Hematopoietic multipotent progenitor cell (in vitro differentiated cells): ENCODE data around the gene NEDD4L. TPM values are rescaled to one million over a fixed set of nuclear protein-coding genes. Genes with fewer than 3 reads are reported as not detected.

Experiments
- DNase-seq, 3 donors: peaks; one replicate each; pipeline ENCODE4 v3.0.0-alpha.2; 2011 to 2015; ENCODE audit warnings: low read depth in 2 of 3, low spot score in 2 of 3
- total RNA-seq: library from RNA; depleted of rRNA; stranded (reverse); fragments of >200 nt; gene quantifications from one replicate; pipeline ENCODE4 v1.2.3, GENCODE V29; 2012

Gene NEDD4L
- total RNA-seq, 1 donor, result 14.5 TPM

DNA sequence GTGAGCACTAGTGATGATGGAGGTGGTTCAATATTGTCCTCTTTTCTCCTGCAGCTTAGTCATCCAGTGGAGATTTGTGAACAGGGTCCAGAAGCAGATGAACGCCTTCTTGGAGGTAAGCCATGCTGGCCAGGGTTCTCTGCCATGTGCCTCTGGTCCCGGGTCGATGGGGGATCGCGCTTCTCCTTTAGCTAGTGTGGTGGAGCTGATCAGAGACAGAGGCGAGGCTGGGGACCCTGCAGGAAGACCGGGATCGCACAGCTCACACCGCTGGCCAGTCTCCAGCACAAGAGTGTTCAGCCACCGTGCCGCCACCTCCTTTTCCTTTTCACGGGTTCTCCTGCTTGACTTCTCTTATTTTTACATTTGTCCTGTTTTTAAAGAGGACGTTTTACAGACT, 341.4 kb downstream of the NEDD4L start:
- DNase-seq, result no peak

DNA sequence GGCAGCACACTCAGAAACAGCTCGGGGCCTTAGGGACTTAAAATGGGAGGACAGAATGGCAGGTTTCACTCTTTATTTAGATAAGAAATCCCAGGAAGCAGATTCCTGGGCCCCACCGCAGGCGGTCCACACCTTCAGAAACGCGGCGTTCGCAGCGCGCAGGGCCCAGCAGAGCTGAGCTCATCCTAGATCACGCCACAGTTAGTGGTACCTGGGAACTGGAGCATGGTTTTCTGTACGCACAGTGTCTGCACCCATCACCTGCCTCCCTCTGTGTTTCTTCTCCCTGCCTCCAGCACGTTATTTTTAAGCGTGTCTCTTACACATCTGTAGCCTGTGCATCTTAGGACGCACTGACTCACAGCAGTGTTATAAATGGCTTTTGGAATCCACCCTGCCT, 342.8 kb downstream of the NEDD4L start:
- DNase-seq, result no peak

DNA sequence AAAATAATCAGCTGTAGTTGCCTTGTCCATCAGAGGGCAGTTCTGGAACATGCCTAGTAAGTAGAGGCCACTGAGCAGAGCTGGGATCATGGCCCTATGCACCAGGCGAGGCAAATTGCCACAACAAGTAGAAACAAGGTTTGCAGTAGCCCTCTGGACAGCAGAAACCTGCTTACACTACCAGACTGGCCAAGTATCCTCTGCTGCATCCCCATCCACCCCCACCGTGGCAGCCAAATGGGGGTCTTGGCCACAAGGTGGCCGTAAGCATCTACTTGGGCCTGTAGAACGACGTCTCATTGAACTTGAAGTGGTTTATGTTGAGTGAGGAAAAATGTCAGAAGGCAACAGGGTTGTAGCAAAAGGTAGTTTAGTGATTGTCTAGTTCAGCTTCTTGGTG, 343.7 kb downstream of the NEDD4L start:
- no peak for DNase-seq

DNA sequence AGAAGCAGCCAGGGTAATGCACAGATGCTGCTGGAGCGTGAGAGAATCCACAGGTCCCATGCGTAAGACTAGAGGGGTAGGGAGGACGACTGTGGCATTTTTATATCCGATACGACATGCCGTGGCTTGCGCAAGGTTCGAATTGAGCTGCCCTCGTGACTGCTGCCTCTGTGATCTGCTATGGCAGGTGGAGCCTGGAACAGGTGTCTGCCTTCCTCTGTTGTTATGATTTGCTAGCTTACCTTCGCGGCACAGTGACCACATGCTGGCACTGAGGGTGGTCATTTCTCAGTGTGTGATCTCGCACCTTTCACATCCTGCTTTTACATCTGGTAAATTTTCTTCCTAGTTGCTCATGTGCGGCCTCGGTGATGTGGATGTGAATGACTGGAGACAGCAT, 344.7 kb downstream of the NEDD4L start:
- no peak for DNase-seq

DNA sequence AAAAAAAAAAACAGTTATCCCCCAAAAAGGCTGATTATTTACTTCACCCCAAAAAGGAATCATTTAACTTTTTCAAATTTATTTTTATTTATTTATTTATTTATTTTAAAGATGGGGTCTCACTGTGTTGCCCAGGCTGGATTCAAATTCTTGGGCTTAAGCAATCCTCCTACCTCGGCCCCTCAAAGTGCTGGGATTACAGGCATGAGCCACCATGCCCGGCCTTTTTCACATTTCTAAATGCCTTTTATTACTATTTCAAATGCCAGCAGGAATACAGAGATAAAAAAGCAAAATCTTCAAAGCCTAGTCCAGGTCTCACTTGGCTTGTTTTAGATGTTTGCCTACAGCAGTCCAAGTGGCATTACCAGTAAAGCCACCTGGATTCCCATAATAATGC, 345.7 kb downstream of the NEDD4L start:
- DNase-seq, result no peak

DNA sequence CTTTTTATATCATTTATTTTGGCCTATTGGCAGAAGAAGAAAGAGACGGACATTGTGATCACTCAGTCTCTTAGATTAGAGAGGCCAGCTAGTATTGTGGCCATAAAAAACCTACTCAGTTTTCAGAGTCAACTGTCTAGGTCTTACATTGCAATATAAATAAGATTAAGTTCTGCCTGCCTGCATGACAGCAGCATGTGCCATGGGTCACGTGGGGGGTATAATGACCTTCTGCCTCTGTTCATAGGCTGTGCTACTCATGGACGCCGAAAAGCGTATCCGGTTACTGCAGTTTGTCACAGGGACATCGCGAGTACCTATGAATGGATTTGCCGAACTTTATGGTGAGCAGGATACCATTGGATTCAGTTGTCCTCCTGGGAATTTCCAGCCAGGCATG, 346.4 kb downstream of the NEDD4L start:
- DNase-seq, result no peak

DNA sequence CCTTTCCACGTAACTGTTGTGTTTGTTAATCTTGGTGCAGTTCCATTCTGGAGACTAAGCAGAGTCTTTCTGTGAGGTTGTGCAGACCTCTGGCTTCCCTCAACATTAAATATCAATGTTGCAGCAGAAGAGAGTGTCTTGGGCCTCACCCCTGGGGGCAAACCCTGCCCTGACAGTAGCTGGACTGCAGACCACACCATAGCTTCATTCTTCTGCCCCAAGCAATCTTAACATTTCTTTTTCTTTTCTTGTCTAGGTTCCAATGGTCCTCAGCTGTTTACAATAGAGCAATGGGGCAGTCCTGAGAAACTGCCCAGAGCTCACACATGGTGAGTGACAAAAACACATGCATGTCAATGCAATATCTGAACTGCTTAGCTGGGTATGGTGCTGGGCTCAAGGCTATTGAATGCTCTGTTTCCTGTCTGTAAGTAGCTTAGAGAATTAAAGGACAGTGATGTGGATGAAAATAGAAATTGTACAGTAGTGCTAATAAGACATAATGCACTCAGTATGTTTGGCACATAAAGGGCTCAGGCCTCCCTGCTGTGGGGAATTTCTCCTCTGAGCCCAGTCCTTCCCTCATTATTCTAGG, 347.3 kb downstream of the NEDD4L start:
- DNase-seq, result no peak

DNA sequence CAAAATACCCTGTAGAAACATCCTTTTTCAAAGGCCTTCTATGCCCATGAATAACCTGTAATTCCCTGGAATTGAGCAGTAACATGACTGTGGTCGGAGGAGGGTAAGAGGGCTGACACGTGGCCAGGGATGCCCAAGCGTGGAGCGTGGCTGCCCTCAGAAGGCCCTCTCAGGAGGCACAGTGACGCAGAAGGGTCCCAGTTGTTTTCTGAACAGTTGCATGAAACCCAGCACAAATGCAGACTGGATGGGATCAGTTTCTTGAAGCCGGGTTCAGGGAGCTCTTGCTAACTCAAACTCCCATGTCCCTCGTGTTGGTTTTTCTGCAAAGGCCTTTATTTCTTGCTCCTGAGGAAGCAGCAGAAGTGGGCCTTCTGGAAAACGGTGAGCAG, 347.9 kb downstream of the NEDD4L start:
- no peak for DNase-seq

DNA sequence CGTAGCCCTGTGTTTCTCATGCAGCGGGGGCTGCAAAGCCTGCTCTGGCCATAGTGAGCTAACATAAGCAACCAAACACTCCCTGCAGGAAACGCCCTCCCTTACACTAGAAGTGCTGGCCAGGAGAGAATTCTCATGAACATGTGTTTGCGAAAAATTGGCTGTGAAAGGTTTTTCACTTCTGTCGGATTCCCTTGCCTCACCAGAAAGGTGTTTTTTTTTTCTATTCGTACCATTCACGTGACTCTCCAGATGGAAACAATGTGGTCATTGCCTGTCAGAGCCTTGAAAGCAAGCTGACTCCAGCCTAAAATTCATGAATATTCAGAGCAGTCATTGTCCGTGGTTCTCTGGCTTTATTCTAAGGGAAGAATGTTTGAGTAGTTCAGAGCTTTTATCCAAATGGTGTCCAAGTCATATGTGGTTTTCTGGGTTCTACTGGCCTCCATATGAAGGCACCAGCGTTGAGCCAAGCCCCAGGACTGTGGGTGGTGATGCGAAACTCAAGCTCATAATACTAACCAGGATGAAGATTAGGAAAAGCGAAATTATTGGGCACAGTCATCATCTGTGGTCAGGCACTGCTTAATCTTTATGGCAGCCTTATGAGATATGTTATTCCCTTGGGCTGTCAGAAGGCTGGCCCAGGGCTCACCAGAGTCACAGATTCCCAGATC, 348.4 kb downstream of the NEDD4L start:
- no peak for DNase-seq

DNA sequence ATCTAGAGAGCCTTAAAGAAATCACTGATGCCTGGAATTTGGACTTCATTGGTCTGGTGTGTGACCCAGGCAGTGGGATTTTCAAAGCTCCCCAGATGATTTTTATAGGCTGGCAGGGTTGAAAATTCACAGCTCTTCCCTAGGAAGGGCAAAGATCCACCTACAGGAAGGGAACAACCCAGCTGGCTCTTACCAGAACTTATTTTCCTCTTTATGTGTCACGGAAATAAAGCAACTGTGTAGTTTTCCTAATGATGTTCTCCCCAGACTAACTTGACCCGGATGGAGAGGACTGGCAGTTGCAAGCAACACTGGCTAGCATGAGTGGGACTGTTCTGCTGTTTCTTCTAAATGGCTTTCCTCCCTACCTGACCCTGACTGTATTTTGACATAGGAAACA, 349.3 kb downstream of the NEDD4L start:
- no peak for DNase-seq

DNA sequence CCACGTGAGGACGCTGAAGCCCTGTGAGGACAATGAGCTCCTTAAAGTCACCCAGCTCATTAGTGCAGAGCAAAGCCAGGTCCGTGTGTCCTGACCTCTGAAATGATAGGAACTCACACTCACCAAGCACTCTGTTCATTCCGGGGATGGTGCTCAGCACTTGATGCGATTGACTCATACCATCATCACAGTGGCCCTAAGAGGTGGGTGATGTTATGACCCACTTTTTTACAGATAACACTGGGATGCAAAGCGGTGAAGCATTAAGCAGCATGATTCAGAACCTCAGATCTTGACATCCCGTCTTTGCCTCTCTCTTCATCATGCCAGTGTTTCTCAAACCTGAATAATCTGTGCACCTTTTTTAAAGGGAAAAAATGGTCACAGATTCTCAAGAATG, 350.0 kb downstream of the NEDD4L start:
- DNase-seq, result no peak

DNA sequence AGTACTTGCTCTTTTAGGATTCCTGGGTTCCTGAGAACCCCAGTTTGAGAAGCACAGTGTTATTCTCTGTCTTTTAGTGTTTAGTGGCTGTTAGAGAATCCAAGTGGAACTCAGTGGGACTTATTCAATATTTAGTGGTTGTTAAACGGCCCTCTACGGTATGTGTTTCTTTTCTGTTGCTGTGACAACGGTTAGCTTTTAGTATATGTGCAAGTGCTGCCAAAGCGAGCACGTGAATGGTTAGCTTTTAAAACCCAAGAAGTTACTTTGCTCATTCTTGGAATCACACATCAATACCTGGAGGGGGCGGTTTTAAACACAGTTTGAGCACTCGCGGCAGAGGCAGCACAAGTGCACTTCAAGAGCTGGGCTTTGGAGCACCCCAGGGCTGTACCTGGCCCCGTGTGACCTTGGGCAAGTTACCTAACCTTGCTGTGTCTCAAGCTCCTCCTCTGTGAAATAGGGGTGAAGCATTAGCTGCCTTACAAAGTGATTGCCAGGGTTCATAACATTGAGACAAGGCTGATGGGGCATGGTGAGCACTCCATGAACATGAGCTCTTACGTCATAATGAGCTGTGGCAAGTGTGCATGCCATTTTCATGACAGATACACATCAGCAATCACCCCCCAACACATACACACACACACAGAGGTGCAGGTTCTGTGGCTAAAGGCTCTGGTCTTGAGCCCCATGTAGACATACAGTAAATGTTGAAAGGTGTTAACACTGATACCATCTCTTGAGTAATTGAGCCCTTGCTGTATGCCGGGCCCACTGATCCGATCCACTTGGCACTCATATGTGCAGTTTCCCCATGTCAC, 350.8 kb downstream of the NEDD4L start:
- DNase-seq, result no peak

DNA sequence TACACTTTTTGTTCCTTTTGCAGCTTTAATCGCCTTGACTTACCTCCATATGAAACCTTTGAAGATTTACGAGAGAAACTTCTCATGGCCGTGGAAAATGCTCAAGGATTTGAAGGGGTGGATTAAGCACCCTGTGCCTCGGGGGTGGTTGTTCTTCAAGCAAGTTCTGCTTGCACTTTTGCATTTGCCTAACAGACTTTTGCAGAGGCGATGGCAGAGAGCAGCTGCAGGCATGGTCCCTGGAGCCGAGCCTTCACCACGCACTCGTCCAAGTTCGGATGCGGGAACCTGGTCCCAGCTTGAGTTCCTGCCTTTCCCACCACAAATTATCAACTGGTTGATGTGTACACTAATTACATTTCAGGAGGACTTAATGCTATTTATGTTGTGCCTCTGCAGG, 352.1 kb downstream of the NEDD4L start:
- no peak for DNase-seq

DNA sequence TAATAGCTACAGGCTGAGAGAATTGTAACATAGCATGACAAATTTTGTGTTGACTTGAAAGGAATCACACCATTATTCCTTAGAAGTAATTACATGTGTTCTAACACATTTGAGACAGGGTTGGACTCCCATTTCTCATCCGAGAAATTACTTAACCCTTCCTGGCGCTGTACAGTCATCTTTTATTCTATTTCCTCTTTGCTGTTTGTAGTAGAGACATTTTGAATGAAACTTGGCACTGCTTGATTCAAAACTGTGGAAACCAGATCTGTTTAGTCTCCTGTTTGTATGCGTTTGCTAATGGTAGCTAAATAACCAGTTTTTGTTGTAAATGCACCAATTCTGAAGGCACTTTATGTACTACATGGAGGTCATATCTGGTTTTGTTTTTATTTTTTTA, 352.9 kb downstream of the NEDD4L start:
- DNase-seq, result no peak

DNA sequence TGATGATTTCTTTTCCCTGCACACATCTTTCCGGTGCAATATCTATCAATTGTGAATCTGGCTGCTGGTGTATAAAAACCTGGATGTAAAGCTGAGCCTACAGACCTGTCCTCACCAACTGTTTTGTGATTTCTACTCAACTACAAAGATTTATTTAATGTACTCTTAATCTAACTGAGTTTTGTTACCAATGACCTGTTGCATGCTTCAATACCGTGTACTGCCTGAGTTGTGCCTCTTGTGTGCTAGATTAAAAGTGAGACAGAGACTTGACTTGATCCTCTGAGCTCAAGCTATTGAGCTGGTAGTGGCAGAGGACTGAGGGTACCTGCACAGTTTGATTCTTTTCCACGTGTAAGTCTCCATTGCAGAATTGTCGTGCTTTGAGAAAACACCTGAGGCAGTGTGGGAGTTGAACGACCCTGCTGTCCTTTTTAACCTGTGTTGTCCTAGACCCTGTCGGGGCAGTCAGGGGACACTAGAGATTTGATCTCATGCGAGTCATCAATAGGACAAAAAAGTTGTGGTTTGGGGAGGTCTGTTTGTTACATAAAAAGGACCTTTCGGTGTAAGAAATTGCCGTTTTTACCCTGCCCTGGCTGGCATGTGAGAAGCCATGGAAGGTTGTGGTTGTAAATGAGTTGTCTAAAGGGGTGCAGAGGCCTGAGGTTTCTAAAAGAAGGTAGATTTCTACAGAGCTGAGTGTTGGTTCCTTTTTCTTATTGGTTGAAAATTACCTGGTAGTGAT, 353.5 kb downstream of the NEDD4L start:
- DNase-seq, result no peak

DNA sequence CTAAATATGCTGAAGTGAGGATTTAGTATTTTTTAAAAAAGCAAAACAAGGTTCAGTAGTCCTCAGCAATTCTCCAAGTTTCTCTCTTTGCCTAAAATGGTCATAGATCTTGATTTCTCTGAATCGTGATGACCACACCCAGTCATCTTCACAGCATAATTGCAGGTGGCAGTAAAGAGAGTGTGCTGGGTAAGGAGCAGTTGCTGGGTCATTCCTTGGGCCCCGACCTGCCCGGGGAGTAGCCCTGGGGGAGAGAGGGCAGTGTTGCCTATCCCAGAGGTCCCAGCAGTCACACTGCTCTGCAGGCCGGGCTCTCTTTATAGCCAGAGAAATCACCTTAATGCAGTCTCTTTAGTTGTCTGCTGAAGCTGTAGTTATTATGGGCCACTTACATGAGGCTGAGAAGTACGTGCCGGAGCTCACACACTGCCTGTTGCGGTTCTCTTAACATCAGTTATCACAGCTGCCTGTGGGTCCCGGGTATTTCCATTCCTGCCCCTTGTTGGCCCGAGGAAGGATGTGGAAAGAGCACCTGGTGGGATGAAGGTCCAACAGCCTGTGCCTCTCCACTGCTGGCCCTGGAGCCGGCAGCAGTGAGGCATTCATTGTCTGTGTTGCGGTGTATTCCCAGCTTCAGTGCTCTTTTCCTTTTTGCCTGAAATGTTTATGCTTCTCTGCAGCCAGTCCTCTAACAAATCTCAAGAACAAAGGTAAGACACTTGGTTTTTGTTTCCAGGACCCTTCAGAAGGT, 354.8 kb downstream of the NEDD4L start:
- no peak for DNase-seq

DNA sequence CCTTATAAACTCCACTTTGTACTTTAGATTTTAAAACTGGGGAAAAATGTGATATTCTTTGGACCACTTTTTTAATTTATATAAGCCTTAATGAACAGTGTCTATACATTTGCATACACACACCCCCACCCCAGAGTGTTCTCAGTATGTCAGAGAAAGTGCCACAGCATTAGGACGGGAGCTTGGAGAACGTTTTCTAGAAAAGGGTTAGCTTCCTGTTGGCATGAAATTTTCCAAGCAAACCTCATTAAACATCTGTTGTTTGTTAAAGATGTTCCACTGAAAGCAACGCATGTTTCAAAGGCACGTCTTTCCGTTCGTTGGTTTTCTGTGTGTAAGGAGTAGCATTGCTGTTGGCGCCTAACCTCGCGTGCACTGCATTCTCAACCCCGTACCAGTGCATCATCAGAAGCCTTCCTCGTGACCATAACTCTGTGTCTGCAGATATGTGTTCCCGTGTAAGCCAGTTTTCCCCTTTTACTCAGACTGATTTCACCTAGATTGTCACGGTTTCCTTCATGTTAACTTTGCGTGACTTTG, 356.4 kb downstream of the NEDD4L start:
- no peak for DNase-seq

DNA sequence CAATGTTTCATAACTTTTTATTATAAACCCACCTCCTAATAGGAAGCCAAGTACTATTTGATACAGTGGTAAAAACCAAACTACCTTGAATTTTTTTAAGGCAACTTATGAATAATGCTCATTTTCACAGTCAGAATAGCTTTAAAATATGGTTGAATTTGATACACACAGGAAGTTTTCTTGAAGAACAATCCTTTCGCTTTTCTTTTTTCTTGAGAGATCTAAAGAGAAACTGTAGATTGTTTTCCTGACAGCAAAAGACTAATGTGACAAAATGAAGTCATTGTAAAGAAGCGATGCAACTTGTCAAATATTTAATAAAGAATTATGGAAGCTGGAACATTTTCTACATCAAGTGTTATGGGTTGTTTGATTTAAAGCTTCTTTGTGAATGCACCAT, 357.2 kb downstream of the NEDD4L start:
- DNase-seq, result no peak

DNA sequence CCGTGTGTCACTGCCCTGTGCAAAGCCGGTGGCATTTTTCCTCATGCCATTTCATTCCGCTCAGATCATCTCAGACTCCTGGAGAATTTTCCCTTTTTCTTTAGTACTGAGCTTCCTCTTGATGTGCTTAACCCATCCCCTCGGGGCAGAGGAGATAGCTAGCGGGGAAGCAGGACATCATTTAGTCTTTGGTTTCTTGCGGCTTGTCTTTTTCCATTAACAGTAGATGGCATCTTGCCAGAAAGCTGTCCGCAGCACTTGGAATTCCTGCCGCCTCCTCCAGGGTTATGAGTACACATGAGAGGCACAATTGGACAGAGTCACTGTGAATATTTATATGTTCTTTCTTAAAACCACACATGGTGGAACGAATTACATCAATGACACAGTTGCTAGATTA, 358.2 kb downstream of the NEDD4L start:
- DNase-seq, result no peak

DNA sequence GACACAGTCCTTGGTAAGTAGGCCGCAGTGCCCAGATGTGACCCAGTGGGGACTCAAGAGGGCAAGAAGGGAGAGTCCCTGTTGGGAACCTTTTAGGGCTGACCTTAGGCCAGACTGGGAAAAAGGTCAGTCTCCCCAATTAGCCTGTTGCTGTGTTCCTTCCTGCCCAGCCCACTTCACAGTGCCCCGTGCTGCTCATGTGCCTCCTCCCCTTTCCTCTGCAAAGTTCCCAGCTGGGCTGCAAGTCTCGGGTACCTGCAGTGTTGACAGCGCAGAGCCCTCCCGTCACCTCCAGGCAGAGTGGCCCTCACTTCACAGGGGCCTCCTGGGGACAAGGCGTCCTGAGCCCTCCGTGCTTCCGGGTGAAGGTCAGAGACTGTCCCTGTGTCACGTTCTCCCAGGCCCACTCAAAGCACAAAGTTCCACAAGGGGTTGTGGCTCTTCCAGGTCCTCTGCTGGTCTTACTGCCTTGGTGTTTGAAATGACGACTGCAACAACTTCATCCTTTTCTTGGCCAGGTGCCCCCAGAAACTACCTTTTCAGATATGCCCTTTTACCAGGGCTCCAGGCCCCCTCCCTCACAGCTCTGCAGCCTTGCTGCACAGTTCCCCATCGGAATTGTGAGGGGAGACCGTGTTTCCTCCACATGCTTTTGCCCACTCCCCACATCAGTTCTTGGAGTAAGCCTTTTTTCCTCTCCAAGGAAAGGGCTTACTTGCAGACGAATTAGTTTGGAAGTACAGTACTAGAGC, 359.1 kb downstream of the NEDD4L start:
- no peak for DNase-seq
